Measurements from ENCODE around the gene VAMP8. TPM values are rescaled to one million over a fixed set of nuclear protein-coding genes. Genes with fewer than 3 reads are reported as not detected.
"Not testable (repeated sequence)": the region's sequence is repeated elsewhere in the genome, so short reads cannot be mapped to it uniquely, and the experiment has no call there.

The VAMP8 gene
- total RNA-seq, 1 donor from 2014 or later: 0.52 TPM

DNA sequence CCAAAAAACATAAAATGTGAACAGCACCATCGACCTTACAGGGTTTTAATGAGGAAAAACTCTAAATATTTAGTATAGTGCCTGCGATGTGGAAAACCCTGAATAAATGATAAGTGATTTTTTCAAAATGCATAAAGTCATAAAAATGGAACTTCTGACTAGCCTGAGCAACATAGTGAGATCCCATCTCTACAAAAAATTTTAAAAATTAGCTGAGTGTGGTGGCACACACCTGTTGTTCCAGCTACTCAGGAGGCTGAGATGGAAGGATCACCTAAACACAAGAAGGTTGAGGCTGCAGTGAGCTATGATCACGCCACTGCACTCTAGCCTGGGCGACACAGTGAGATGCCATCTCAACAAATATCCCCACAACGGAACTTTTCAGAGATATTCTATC, 20.3 kb upstream of the VAMP8 start:
- Histone ChIP-seq H3K4me2 (no peak overlapping the region), H2AFZ (replicated peaks) (no peak overlapping the region), H3K4me1 (no peaks in the 10 kb centered on the region), H3K9me3 (ENCODE audit: low read depth) (no peaks in the 10 kb centered on the region), H3K27me3 (no peaks in the 10 kb centered on the region), H3F3A (ENCODE audit: low read depth) (peaks cover 6% of the 10 kb centered on the region), H3K4me3 (no peak overlapping the region), H4K20me1 (ENCODE audit: low read depth) (peaks cover 6% of the 10 kb centered on the region), H3K79me2 (ENCODE audit: low read depth) (peaks cover 36% of the 10 kb centered on the region), H3K27ac (no peak overlapping the region), H3K9ac (peak overlapping the region; percentile 1), H3K36me3 (no peaks in the 10 kb centered on the region)
- no peak overlapping the region for H3K4me3 Mint-ChIP-seq
- H3K4me1 Mint-ChIP-seq: peaks cover 24% of the 10 kb centered on the region
- no peak overlapping the region for H3K27ac Mint-ChIP-seq
- no peaks in the 10 kb centered on the region for H3K9me3 Mint-ChIP-seq
- H3K27me3 Mint-ChIP-seq (ENCODE audit: insufficient read depth, low read depth): peaks cover 3% of the 10 kb centered on the region
- DNase-seq (ENCODE audit: low spot score): no peak
- H3K36me3 Mint-ChIP-seq: peaks cover 13% of the 10 kb centered on the region
- TF ChIP-seq CTCF (IDR thresholded peaks at IDR 0.05): no peak
- no peak for TF ChIP-seq EZH2 (IDR thresholded peaks at IDR 0.05)
- no peak for TF ChIP-seq EZH2phosphoT487 (IDR thresholded peaks at IDR 0.05)

GRCh38 chr2:85558160-85558559, 19.2 kb upstream of the VAMP8 start:
- Histone ChIP-seq H3F3A (ENCODE audit: low read depth) (no peaks in the 10 kb centered on the region), H4K20me1 (ENCODE audit: low read depth) (peaks cover 6% of the 10 kb centered on the region), H3K27me3 (no peaks in the 10 kb centered on the region), H3K79me2 (ENCODE audit: low read depth) (peaks cover 36% of the 10 kb centered on the region), H3K4me1 (no peaks in the 10 kb centered on the region), H2AFZ (replicated peaks) (no peak overlapping the region), H3K4me2 (no peak overlapping the region), H3K9me3 (ENCODE audit: low read depth) (no peaks in the 10 kb centered on the region), H3K4me3 (no peak overlapping the region), H3K36me3 (no peaks in the 10 kb centered on the region), H3K27ac (no peak overlapping the region), H3K9ac (no peak overlapping the region)
- DNase-seq (ENCODE audit: low spot score): no peak
- H3K4me1 Mint-ChIP-seq: peaks cover 24% of the 10 kb centered on the region
- no peaks in the 10 kb centered on the region for H3K9me3 Mint-ChIP-seq
- peaks cover 13% of the 10 kb centered on the region for H3K36me3 Mint-ChIP-seq
- TF ChIP-seq EZH2 (IDR thresholded peaks at IDR 0.05) (no peak), CTCF (IDR thresholded peaks at IDR 0.05) (no peak), EZH2phosphoT487 (IDR thresholded peaks at IDR 0.05) (no peak)
- no peak overlapping the region for H3K27ac Mint-ChIP-seq
- peaks cover 6% of the 10 kb centered on the region for H3K27me3 Mint-ChIP-seq (ENCODE audit: insufficient read depth, low read depth)
- no peak overlapping the region for H3K4me3 Mint-ChIP-seq

- H3K79me2 ChIP-seq (ENCODE audit: low read depth): peaks cover 36% of the 10 kb centered on the region
- peak overlapping the region; percentile 83 for H3K4me2 ChIP-seq
- Mint-ChIP-seq H3K27me3 (ENCODE audit: insufficient read depth, low read depth) (peaks cover 10% of the 10 kb centered on the region), H3K4me3 (peak overlapping the region; percentile 99), H3K4me1 (peaks cover 24% of the 10 kb centered on the region)
- not testable (repeated sequence) for H3K36me3 Mint-ChIP-seq; H3K4me1 ChIP-seq; H3K9me3 Mint-ChIP-seq; H4K20me1 ChIP-seq (ENCODE audit: low read depth); H3F3A ChIP-seq (ENCODE audit: low read depth); H3K36me3 ChIP-seq; H3K9me3 ChIP-seq (ENCODE audit: low read depth); DNase-seq (ENCODE audit: low spot score); H3K27ac Mint-ChIP-seq; H3K27ac ChIP-seq; H3K27me3 ChIP-seq; H2AFZ ChIP-seq (replicated peaks)
- H3K9ac ChIP-seq: peak overlapping the region; percentile 35
- peak overlapping the region; percentile 86 for H3K4me3 ChIP-seq
These were observed 17.0 kb upstream of the VAMP8 start for GRCh38 chr2:85560403-85560726.

DNA sequence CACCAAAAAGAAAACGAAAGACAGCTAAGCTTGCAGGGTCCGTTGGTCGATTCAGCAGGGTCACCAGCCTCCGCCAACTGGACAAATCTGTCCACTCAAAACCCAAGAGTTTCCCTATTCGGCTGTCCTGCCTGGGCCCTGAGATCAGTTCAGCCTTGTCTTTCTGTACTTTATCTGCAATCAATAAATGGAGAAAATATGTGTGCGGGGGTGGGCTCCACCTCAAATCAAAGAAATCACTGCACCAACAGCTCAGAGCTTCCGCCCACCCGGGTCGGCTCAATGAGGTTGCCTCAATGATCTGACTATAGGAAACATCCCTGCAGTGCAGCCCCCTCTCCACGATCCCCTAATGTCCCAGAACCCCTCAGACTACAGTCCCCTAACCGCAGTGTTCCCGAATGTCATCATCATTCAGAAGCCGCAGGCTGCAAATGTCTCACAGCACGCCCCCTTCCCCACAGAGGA, 16.5 kb upstream of the VAMP8 start:
- Histone ChIP-seq H4K20me1 (ENCODE audit: low read depth) (peaks cover 6% of the 10 kb centered on the region), H3K27ac (no peak overlapping the region), H3K36me3 (no peaks in the 10 kb centered on the region), H3K79me2 (ENCODE audit: low read depth) (peaks cover 36% of the 10 kb centered on the region), H3K9ac (peak overlapping the region; percentile 35), H3K9me3 (ENCODE audit: low read depth) (no peaks in the 10 kb centered on the region), H3K4me3 (peak overlapping the region; percentile 86), H3F3A (ENCODE audit: low read depth) (no peaks in the 10 kb centered on the region), H3K27me3 (peaks cover 14% of the 10 kb centered on the region), H3K4me2 (peak overlapping the region; percentile 83), H2AFZ (replicated peaks) (peak overlapping the region; percentile 93), H3K4me1 (no peaks in the 10 kb centered on the region)
- Mint-ChIP-seq H3K4me3 (peak overlapping the region; percentile 99), H3K27me3 (ENCODE audit: insufficient read depth, low read depth) (peaks cover 10% of the 10 kb centered on the region), H3K36me3 (peaks cover 5% of the 10 kb centered on the region), H3K4me1 (peaks cover 24% of the 10 kb centered on the region), H3K27ac (peak overlapping the region; percentile 97), H3K9me3 (no peaks in the 10 kb centered on the region)
- no peak for DNase-seq (ENCODE audit: low spot score)
- TF ChIP-seq EZH2 (IDR thresholded peaks at IDR 0.05): no peak

All from neural progenitor cell (in vitro differentiated cells).